ENCODE measurements around the gene CHI3L2. TPM values are rescaled to one million over a fixed set of nuclear protein-coding genes. Genes with fewer than 3 reads are reported as not detected.

CHI3L2 gene
- total and polyA plus RNA-seq, 12 donors, result 0.78 to 9.4 (median 2.4) TPM; not detected in 1

- H3K9me3 ChIP-seq, result peaks cover 0 to 8% (median 0%) of the 10 kb centered on the region in 11 donors
- H3K4me3 ChIP-seq, result peak overlapping the region in 2 of 10 donors; percentile 0 to 9
- peak in 6 of 8 donors; percentile 26 to 69 (median 38) for ATAC-seq
- no peak for TF ChIP-seq CTCF (IDR thresholded peaks at IDR 0.05)
- no peaks in the 10 kb centered on the region for H3K36me3 ChIP-seq
- H3K4me1 ChIP-seq, result peaks cover 0 to 16% (median 7%) of the 10 kb centered on the region in 9 donors
- 80 to 84% methylated on average over 4 of the region's 4 CpGs for WGBS, 2 donors
- no peak for DNase-seq
- peaks cover 0 to 41% (median 30%) of the 10 kb centered on the region in 7 donors for H3K27me3 ChIP-seq
- H3K27ac ChIP-seq, result peak overlapping the region in 7 of 10 donors; percentile 8 to 35 (median 21)
- intact Hi-C loops (cut with DNase I), result no loop called here
Measured at GRCh38 chr1:111274653-111275052, 47.1 kb downstream of the CHI3L2 start.

- H3K9me3 ChIP-seq, result peaks cover 0 to 8% (median 0%) of the 10 kb centered on the region in 11 donors
- peak overlapping the region in 2 of 10 donors; percentile 0 to 9 for H3K4me3 ChIP-seq
- H3K27me3 ChIP-seq, result peaks cover 0 to 37% (median 27%) of the 10 kb centered on the region in 7 donors
- peak overlapping the region in 7 of 10 donors; percentile 8 to 35 (median 21) for H3K27ac ChIP-seq
- peaks cover 0 to 16% (median 7%) of the 10 kb centered on the region in 9 donors for H3K4me1 ChIP-seq
- H3K36me3 ChIP-seq, result no peaks in the 10 kb centered on the region
- peak; percentile 44 to 73 for DNase-seq
- peak; percentile 86 to 97 (median 94) for ATAC-seq
- 32 to 51% methylated on average over 1 of the region's 1 CpG for WGBS, 2 donors
- intact Hi-C loops (cut with DNase I), result no loop called here
- no peak for TF ChIP-seq CTCF (IDR thresholded peaks at IDR 0.05)
Measured at GRCh38 chr1:111275079-111275478, 47.6 kb downstream of the CHI3L2 start.

- ATAC-seq (no peak), DNase-seq (no peak)
- Histone ChIP-seq H3K9me3 (peaks cover 0 to 8% (median 0%) of the 10 kb centered on the region in 11 donors), H3K36me3 (no peaks in the 10 kb centered on the region), H3K4me1 (peaks cover 0 to 12% (median 6%) of the 10 kb centered on the region in 9 donors), H3K27me3 (peaks cover 0 to 28% (median 19%) of the 10 kb centered on the region in 7 donors), H3K4me3 (no peak overlapping the region), H3K27ac (peak overlapping the region in 2 of 10 donors; percentile 10 to 14)
- intact Hi-C loops (cut with DNase I), result no loop called here
- TF ChIP-seq CTCF (IDR thresholded peaks at IDR 0.05), result no peak
Measured at GRCh38 chr1:111275780-111276433, 48.4 kb downstream of the CHI3L2 start.

GRCh38 chr1:111279144-111279543 lies 51.6 kb downstream of the CHI3L2 start:
- Histone ChIP-seq H3K4me3 (no peak overlapping the region), H3K27me3 (peaks cover 0 to 5% (median 0%) of the 10 kb centered on the region in 7 donors), H3K27ac (no peak overlapping the region), H3K36me3 (no peaks in the 10 kb centered on the region), H3K4me1 (peaks cover 0 to 7% (median 0%) of the 10 kb centered on the region in 9 donors), H3K9me3 (peaks cover 0 to 8% (median 0%) of the 10 kb centered on the region in 11 donors)
- intact Hi-C loops (cut with DNase I), result no loop called here
- TF ChIP-seq CTCF (IDR thresholded peaks at IDR 0.05), result no peak
- 77 to 81% methylated on average over 4 of the region's 4 CpGs for WGBS, 2 donors
- no peak for DNase-seq
- ATAC-seq, result no peak

Data from heart right ventricle (tissue), 16 donors.